Urothelium cell line (cell line): ENCODE results near the gene ZNF581.

ENCODE experiments used
- DNase-seq: peaks from one replicate; pipeline ENCODE4 v3.0.0; 2011; ENCODE audit warnings: low spot score, mixed read lengths
- FAIRE-seq: peaks from 2 replicates; lab custom pipeline; 2011; peaks lifted over from hg19 to GRCh38; lab: Jason Lieb, UNC

ZNF581 gene, protein sequence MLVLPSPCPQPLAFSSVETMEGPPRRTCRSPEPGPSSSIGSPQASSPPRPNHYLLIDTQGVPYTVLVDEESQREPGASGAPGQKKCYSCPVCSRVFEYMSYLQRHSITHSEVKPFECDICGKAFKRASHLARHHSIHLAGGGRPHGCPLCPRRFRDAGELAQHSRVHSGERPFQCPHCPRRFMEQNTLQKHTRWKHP

DNA sequence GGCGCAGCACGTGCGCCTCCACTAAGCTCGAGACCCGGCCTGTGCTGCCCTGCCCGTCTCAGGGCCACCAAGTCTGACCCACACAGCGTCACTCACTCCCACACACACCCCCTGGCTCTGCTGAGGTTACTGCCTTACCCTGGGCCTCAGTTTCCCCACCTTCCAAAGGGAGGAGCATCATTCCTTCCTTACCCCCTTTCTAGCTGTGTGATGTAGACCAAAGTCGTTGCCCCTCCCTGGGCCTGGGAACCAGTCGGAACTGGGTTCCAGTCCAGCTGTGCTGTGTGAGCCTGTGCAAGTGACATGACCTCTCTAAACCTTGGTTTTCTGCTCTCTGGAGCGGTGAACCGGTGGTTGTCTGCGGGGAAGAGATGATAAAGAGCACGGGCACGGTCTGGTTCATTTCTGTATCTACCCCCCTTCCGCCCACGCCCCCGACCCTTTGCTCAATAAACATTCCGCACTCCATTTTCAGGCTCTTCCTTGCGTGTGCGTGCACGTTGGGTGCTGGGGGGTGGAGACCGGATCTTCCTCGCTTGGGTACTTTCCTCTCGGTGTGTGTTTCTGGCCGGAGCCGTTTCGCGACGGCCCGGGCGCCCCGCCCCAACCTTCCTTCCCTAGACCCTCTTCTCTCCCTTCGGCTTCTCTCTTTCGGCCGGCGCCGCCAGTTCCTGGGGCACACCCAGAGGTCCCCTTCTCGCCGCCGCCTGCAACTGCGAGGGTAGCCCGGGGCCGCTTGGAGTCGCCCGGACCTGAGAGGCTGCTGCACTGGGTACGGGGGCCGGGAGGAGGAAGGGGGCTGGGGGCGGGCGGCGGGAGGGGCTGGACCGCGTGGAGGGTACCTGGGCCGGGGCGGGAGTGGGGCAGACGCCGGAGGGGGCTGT lies at the start of gene ZNF581:
Gene ZNF581, plus strand, starts transcription at position 647 of the 884 bp plus-strand sequence. CDS start 923 bp downstream, outside the sequence.
- DNase-seq (peak; percentile 74), FAIRE-seq (no peak)

- no peak for DNase-seq
- no peak for FAIRE-seq
Observed at GRCh38 chr19:55594996-55595545, 48.4 kb upstream of the ZNF581 start.

DNA sequence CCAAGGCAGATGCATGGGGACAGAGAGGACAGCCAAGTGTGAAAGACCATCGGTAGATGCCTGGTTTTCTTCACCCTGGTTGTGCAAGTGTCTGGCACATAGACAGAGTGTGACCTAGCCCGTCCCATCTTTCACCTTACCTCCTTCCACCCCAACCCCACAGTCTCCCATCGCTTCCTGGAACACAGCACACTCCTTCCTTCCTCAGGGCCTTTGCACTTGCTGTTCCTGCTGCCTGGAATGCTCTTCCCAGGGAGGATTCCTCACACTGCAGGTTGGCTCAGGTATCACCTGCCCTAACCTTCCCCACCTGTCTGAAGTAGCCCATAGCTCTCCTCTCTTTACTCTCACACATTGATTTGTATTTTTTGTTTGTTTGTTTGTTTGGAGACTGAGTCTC lies 47.1 kb upstream of the ZNF581 start:
- FAIRE-seq (no peak), DNase-seq (no peak)

- DNase-seq (no peak), FAIRE-seq (no peak)
Observed at GRCh38 chr19:55597501-55597921, 45.9 kb upstream of the ZNF581 start.

DNA sequence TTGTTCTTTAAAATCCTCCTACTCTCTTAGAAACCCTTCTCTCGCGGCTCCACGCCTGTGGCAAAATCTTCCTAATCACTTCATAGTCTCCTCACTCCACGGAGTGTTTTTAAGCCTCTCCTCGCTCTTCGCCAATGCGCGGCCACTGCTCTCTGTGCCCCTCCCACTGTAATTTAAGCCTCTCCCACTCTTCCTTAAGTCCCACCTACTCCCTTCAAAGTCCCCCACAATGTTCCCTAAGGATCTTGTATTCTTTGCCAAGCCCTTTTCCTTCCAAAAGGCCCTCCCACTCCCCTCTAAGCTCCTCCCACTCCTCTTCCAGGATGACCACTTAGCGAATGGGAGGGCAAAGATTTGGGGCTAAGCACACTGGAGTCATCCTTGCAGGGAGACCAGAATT lies 45.4 kb upstream of the ZNF581 start:
- no peak for FAIRE-seq
- no peak for DNase-seq

DNA sequence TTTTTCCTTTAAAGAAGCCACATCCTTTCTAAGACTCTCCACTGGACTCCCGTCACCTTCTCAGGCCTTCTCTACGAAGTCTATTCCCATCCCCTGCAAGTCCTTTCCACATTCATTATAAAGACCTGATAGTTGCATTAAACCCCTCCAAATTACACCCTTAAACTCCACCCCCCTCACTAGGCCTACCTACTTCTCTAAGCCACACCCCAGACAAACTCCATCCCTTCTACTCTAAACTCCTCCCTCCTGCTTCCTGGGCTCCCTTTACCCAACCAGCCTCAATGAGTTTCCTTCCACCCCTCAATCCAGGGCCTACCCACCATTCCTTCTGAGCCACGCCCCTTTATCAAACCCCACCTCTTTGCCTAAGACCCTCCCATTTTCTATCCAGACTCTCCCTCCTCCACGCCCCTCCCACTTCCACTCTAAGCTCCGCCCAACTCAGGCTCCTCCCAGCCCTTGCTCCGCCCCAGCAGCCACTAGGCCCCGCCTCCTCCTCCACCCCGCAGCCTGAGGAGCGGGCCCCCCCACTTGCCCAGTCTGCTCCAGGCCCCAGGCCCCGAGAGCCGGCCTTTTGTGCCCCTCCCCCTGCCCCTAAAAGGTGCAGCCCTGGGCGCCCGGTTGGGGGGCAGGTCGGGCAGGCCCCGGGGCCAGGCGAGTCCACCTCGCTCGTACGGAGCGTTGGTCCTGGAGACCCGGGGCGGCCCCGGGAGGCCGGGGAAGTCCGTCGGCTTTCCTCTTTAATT lies 44.6 kb upstream of the ZNF581 start:
- FAIRE-seq = no peak
- peak; percentile 85 for DNase-seq

GRCh38 chr19:55599468-55599841 lies 44.0 kb upstream of the ZNF581 start, which contains the start of gene FIZ1:
FIZ1 (minus strand) TSS chr19:55599517; CDS start chr19:55597865, 1,652 bp downstream.
- DNase-seq (peak; percentile 90), FAIRE-seq (no peak)

- FAIRE-seq = peak; percentile 37
- DNase-seq = peak; percentile 88
Observed at GRCh38 chr19:55599842-55600661, 43.4 kb upstream of the ZNF581 start, which contains the start of gene ZNF524. ZNF524 (plus strand) TSS chr19:55600288; CDS start chr19:55602113, 1,825 bp downstream.

GRCh38 chr19:55600662-55601028 lies 42.8 kb upstream of the ZNF581 start:
- DNase-seq (no peak), FAIRE-seq (no peak)

DNA sequence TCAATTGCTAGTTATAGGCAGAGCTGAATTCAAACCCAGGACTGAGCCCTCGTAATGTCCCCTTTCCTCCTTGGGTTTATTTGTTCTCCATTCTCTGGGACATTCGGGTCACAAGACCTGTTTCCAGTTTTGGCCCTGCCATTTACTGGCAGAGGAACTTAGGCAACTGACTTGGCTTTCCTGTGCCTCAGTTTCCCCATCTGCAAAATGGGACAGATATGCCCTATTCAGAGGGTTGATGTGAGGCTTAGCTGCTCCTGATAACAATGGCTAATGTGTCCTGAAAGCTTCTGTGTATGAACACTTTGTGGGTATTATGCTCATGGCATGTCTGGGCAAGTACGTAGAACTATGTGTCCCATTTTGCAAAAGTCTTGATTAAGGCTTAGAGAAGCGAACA lies 42.4 kb upstream of the ZNF581 start:
- FAIRE-seq (no peak), DNase-seq (no peak)

GRCh38 chr19:55602104-55603001 lies 41.1 kb upstream of the ZNF581 start:
- DNase-seq = no peak
- no peak for FAIRE-seq

DNA sequence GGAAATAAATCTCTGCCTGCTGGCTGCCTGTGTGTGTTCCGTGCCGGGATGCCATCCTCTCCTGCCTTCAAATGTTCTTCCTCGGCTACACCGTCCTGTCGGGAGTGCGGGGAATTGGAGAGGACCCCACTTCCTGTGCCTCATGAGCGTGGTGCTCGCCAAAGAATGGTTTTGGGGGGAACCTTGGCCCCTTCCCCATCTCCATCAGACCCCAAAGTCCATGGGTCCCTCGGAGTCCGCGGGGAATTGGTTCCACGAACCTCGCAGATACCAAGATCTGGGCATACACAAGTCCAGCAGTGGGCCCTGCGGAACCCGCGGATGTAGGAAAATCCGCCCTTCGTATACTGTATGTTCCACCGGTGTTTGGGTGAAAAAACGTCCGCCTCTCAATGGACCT lies 40.3 kb upstream of the ZNF581 start:
- FAIRE-seq (no peak), DNase-seq (no peak)

GRCh38 chr19:55603581-55604292 lies 39.7 kb upstream of the ZNF581 start:
- DNase-seq = no peak
- FAIRE-seq = no peak

GRCh38 chr19:55605207-55605636 lies 38.2 kb upstream of the ZNF581 start:
- DNase-seq (peak; percentile 94), FAIRE-seq (no peak)

DNA sequence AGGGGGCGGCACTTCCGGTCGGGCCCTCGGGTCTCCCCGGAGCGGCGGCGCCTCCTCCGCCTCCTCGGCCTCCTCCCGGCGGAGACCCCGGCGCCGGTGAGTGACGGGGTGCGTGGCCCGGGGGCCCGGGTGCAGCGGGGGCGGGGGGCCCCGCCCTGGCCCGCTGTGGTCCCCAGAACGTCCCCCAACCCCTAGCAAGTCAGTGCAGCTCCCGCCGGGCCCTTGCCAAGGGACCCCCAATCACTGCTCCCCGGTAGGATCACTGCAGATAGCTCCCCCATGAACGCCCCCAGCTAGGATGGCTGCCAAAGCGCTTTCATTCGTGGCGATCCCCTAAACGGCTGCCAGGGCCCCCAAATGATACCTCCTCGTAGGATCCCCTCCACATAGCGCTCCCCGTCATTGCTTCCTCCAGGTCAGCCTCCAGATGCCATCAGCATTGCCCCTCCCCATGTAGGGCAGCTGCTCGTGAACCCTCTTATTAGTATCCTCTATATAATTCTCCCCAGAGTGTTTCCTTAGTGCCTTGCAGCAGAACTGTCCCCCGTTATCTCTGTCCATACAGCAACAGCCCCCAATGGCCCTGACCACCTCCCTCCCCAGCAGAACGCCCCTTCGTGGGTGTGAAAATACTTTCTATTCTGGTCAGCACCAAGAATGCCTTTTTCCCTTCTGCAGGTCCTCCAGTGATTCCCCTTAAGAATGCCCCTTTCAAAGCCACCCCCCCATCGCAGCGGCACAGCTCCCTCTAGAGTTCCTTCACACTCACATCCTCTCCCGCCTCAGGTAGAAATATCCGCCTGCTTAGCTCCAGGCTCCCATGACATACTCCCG lies 37.6 kb upstream of the ZNF581 start, which contains the start of gene ZNF865:
Gene ZNF865, plus strand, starts transcription at position 11 of the 834 bp plus-strand sequence. CDS start 7,972 bp downstream, outside the sequence.
- DNase-seq (peak; percentile 77), FAIRE-seq (peak; percentile 81)

DNA sequence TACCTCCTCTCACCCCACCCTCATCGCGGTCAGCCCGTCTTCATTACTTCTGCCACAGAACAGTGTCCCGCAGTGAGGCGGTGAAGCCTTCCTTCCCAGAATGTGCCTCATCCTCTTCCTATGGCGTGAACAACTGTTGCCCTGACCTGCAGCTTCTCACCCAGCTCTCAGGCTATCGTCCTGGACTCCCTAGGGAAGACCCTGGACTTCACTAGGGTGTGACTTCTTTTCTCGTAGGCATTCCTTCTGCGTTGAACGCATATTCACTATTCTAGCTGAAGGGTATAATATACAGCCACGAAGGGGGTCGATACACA lies 37.0 kb upstream of the ZNF581 start:
- FAIRE-seq (no peak), DNase-seq (no peak)

- FAIRE-seq = no peak
- DNase-seq = no peak
Observed at GRCh38 chr19:55606817-55607216, 36.6 kb upstream of the ZNF581 start.

- no peak for FAIRE-seq
- no peak for DNase-seq
Observed at GRCh38 chr19:55609326-55609725, 34.1 kb upstream of the ZNF581 start.
